Right lobe of liver (tissue), 6 donors: Measurements from ENCODE around the gene DTL. TPM values are rescaled to one million over a fixed set of nuclear protein-coding genes. Genes with fewer than 3 reads are reported as not detected.

ENCODE experiments used
- ATAC-seq, 4 donors: fragments of 200-7000 bp; cut with Tn5 transposase; one replicate each; pipeline ENCODE4 v1.9.1; 2020; ENCODE audit warnings: mild to moderate bottlenecking in 4 of 4, moderate library complexity in 4 of 4
- DNase-seq, 3 donors: peaks; one replicate each; pipeline ENCODE4 v3.0.0-alpha.2; 2020
- H3K27ac ChIP-seq, 3 donors: fragments of 200-600 bp; one replicate each; pipeline ENCODE4 v1.8.0; 2022
- H3K27me3 ChIP-seq, 2 donors: fragments of 200-600 bp; one replicate each; pipeline ENCODE4 v1.8.0; 2022
- H3K36me3 ChIP-seq, 4 donors: fragments of 200-600 bp; sonication (generic) in 1 of 4; one replicate each; pipeline versions ENCODE4 v1.5.1 to v1.8.0; 2017 to 2022; ENCODE audit warnings: control low read depth in 1 of 4
- H3K4me1 ChIP-seq, 4 donors: fragments of 200-600 bp; sonication (generic) in 1 of 4; one replicate each; pipeline versions ENCODE4 v1.5.1 to v1.8.0; 2017 to 2022; ENCODE audit warnings: control low read depth in 1 of 4
- H3K4me3 ChIP-seq, 3 donors: fragments of 200-600 bp; one replicate each; pipeline ENCODE4 v1.8.0; 2022
- H3K9me3 ChIP-seq, 4 donors: fragments of 200-600 bp; sonication (generic) in 1 of 4; one replicate each; pipeline versions ENCODE4 v1.5.1 to v1.8.0; 2017 to 2022; ENCODE audit warnings: control low read depth in 1 of 4
- CTCF ChIP-seq, 4 donors: fragments of 200-600 bp in 3 of 4; fragments of 450-650 bp in 1 of 4; IDR thresholded peaks; one replicate each; pipeline versions ENCODE4 v1.5.1 to v1.8.0; 2016 to 2022; ENCODE audit warnings: antibody characterized with exemption in 4 of 4, mild to moderate bottlenecking in 2 of 4
- POLR2A ChIP-seq: fragments of 450-650 bp; IDR thresholded peaks from one replicate; pipeline ENCODE4 v1.6.1; 2017; ENCODE audit warnings: antibody characterized with exemption, mild to moderate bottlenecking
- WGBS: methylation state at CpG from one replicate; pipeline ENCODE4 v1.1.6; 2018; ENCODE audit warnings: low coverage, low lambda C conversion rate; ENCODE audit not compliant: insufficient coverage; ENCODE audit errors: missing lambda C conversion rate; 5-methylcytosine and 5-hydroxymethylcytosine counted together
- intact Hi-C, 2 donors: fragments of 100-400 bp; cut with DNase I; formaldehyde crosslinking; loops; one replicate each; pipeline versions ENCODE4 v1.11.2 to v1.14.1; 2022
- total RNA-seq, 6 experiments: library from RNA; depleted of rRNA in 2 of 6; stranded (reverse); fragments of >200 nt in 2 of 6; fragmentation: NEBNext Ultra II Directional in 3 of 6; extraction: Animal tissue kit (Norgen Biotek cat#: 25700) in 3 of 6; gene quantifications; one replicate each; pipeline versions ENCODE4 v1.1.0 to v1.2.4, GENCODE V29; 2016 to 2023
- donor health status: DM: no; HTN: yes; CAD: no.
- donor health status: DM: no; HTN: no; CAD: no.
- donor health status: DM: no; HTN: no; CAD: no.
- donor health status: DM: no; HTN: yes; CAD: no.
- donor health status: DM: no; HTN: yes; CAD: no.

The DTL gene
- total RNA-seq, 6 experiments from 2014 or later: 0.07 to 12.2 (median 0.94) TPM

GRCh38 chr1:212124690-212125582, 89.4 kb downstream of the DTL start:
- intact Hi-C loops: no loop called here
- H3K9me3 ChIP-seq: no peaks in the 10 kb centered on the region
- ATAC-seq: peak; percentile 75 to 91 (median 86)
- H3K27me3 ChIP-seq: no peaks in the 10 kb centered on the region
- no peak overlapping the region for H3K4me3 ChIP-seq
- peaks cover 0 to 4% (median 0%) of the 10 kb centered on the region in 4 donors for H3K4me1 ChIP-seq
- DNase-seq: peak in 1 of 3 donors; percentile 62
- H3K27ac ChIP-seq: no peak overlapping the region
- no peaks in the 10 kb centered on the region for H3K36me3 ChIP-seq
- TF ChIP-seq CTCF (IDR thresholded peaks at IDR 0.05): no peak
- no peak for TF ChIP-seq POLR2A
- 63% methylated on average over 10 of the region's 11 CpGs for WGBS

GRCh38 chr1:212125654-212126053, 90.1 kb downstream of the DTL start:
- H3K27me3 ChIP-seq: no peaks in the 10 kb centered on the region
- no peak for TF ChIP-seq POLR2A
- TF ChIP-seq CTCF (IDR thresholded peaks at IDR 0.05): no peak
- DNase-seq (no peak), ATAC-seq (no peak)
- whole genome bisulfite sequencing: 83% methylated on average over 7 of the region's 9 CpGs
- H3K4me3 ChIP-seq: no peak overlapping the region
- no peaks in the 10 kb centered on the region for H3K36me3 ChIP-seq
- H3K27ac ChIP-seq: no peak overlapping the region
- no peaks in the 10 kb centered on the region for H3K9me3 ChIP-seq
- intact Hi-C loops: no loop called here
- H3K4me1 ChIP-seq: peaks cover 0 to 4% (median 0%) of the 10 kb centered on the region in 4 donors

- whole genome bisulfite sequencing: 80% methylated on average over 3 of the region's 4 CpGs
- no peaks in the 10 kb centered on the region for H3K27me3 ChIP-seq
Measured at GRCh38 chr1:212127221-212127620, 91.7 kb downstream of the DTL start.

GRCh38 chr1:212129781-212130180, 94.2 kb downstream of the DTL start:
- Histone ChIP-seq H3K27me3 (no peaks in the 10 kb centered on the region), H3K27ac (no peak overlapping the region), H3K36me3 (no peaks in the 10 kb centered on the region), H3K9me3 (no peaks in the 10 kb centered on the region), H3K4me1 (peaks cover 0 to 2% (median 0%) of the 10 kb centered on the region in 4 donors), H3K4me3 (no peak overlapping the region)
- 73% methylated on average over 6 of the region's 6 CpGs for WGBS
- ATAC-seq (peak in 3 of 4 donors; percentile 16 to 39 (median 22)), DNase-seq (no peak)
- intact Hi-C loops: no loop called here
- TF ChIP-seq CTCF (IDR thresholded peaks at IDR 0.05) (no peak), POLR2A (no peak)

More at GRCh38 chr1:212127221-212127620, 91.7 kb downstream of the DTL start:
- DNase-seq (no peak), ATAC-seq (no peak)
- H3K27ac ChIP-seq: no peak overlapping the region
- H3K4me1 ChIP-seq: peaks cover 0 to 4% (median 0%) of the 10 kb centered on the region in 4 donors
- TF ChIP-seq POLR2A (no peak), CTCF (IDR thresholded peaks at IDR 0.05) (no peak)
- no peak overlapping the region for H3K4me3 ChIP-seq
- no peaks in the 10 kb centered on the region for H3K9me3 ChIP-seq
- intact Hi-C loops: no loop called here
- no peaks in the 10 kb centered on the region for H3K36me3 ChIP-seq
